WTC11 (cell line): ENCODE data around the gene TMEM120B.

Experiments used
- TEAD4 ChIP-seq: sonication (generic); formaldehyde crosslinking; IDR thresholded peaks from 2 replicates; pipeline ENCODE4 v1.8.0; 2022; ENCODE audit warnings: mild to moderate bottlenecking, missing genetic modification reagents
- TF ChIP-seq, protein P1 (sequence below): sonication (generic); formaldehyde crosslinking; IDR thresholded peaks from 2 replicates; pipeline ENCODE4 v1.8.0; 2023; ENCODE audit warnings: mild to moderate bottlenecking, missing genetic modification reagents
- TF ChIP-seq, protein P2 (sequence below): fragments of 200-600 bp; IDR thresholded peaks from 2 replicates; pipeline ENCODE4 v1.8.0; 2022; ENCODE audit warnings: antibody characterized with exemption

DNA sequence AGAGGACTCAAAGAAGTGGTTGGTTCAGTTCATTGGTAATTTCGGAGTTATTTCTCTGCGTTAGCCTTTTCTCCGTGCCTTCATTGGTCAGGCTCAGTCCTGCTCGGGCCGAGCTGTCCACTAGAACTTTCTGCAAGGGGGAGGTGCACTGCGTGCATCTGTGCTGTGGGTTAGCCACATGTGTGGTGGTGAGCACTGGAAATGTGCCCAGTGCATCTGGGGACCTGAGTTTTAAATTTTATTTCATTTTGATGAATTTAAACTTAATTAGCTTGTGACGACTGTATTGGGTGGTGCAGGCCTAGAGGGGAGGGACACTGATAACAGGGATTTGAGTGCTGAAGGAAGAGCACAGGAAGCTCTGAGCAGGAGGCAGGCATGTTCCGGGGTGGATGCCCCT, 115.8 kb downstream of the TMEM120B start:
- no peak for TF ChIP-seq TEAD4 (CRISPR knock-in tag)
- TF ChIP-seq, protein P1, sequence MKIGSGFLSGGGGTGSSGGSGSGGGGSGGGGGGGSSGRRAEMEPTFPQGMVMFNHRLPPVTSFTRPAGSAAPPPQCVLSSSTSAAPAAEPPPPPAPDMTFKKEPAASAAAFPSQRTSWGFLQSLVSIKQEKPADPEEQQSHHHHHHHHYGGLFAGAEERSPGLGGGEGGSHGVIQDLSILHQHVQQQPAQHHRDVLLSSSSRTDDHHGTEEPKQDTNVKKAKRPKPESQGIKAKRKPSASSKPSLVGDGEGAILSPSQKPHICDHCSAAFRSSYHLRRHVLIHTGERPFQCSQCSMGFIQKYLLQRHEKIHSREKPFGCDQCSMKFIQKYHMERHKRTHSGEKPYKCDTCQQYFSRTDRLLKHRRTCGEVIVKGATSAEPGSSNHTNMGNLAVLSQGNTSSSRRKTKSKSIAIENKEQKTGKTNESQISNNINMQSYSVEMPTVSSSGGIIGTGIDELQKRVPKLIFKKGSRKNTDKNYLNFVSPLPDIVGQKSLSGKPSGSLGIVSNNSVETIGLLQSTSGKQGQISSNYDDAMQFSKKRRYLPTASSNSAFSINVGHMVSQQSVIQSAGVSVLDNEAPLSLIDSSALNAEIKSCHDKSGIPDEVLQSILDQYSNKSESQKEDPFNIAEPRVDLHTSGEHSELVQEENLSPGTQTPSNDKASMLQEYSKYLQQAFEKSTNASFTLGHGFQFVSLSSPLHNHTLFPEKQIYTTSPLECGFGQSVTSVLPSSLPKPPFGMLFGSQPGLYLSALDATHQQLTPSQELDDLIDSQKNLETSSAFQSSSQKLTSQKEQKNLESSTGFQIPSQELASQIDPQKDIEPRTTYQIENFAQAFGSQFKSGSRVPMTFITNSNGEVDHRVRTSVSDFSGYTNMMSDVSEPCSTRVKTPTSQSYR (CRISPR knock-in tag): no peak
- TF ChIP-seq, protein P2, sequence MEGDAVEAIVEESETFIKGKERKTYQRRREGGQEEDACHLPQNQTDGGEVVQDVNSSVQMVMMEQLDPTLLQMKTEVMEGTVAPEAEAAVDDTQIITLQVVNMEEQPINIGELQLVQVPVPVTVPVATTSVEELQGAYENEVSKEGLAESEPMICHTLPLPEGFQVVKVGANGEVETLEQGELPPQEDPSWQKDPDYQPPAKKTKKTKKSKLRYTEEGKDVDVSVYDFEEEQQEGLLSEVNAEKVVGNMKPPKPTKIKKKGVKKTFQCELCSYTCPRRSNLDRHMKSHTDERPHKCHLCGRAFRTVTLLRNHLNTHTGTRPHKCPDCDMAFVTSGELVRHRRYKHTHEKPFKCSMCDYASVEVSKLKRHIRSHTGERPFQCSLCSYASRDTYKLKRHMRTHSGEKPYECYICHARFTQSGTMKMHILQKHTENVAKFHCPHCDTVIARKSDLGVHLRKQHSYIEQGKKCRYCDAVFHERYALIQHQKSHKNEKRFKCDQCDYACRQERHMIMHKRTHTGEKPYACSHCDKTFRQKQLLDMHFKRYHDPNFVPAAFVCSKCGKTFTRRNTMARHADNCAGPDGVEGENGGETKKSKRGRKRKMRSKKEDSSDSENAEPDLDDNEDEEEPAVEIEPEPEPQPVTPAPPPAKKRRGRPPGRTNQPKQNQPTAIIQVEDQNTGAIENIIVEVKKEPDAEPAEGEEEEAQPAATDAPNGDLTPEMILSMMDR: no peak
